Measurements from ENCODE around the gene GNAI2. TPM values are rescaled to one million over a fixed set of nuclear protein-coding genes. Genes with fewer than 3 reads are reported as not detected.
A peak's percentile ranks its signal among the peaks of the same experiment; 100 is the strongest.

The GNAI2 gene
- total RNA-seq, 4 donors from 2014 or later = 123 to 325 (median 173) TPM

DNA sequence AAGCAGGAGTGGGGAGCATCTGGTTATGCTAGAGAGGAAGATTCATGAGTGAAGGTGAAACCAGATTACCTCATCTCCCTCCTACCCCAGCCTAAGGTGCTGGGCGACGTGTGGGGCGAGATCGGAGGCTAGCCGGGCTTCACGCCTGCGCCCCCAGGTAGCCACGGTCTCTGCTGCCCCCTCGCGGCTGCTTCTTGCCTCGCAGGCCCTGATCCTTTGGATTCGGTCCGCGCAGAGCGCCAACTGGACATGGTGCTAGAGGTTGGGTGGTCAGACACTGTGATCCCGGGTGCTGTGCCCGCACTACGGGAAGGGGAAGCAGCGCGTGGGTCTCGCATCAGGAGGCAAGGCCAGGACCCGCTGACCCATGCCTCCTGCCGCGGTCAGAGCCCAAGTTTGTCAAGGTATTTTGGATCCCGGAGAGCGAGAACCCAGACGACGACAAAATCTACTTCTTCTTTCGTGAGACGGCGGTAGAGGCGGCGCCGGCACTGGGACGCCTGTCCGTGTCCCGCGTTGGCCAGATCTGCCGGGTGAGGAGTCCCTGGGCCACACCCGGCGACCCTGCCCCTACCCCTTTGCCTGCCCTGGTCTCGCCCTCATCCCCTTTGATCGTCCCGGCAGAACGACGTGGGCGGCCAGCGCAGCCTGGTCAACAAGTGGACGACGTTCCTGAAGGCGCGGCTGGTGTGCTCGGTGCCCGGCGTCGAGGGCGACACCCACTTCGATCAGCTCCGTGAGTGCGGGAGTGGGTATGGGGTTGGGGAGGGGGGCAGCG, 37.1 kb downstream of the GNAI2 start:
- TF ChIP-seq POLR2A (IDR thresholded peaks at IDR 0.05) = peak in 1 of 2 donors; percentile 47
- TF ChIP-seq, protein P1, sequence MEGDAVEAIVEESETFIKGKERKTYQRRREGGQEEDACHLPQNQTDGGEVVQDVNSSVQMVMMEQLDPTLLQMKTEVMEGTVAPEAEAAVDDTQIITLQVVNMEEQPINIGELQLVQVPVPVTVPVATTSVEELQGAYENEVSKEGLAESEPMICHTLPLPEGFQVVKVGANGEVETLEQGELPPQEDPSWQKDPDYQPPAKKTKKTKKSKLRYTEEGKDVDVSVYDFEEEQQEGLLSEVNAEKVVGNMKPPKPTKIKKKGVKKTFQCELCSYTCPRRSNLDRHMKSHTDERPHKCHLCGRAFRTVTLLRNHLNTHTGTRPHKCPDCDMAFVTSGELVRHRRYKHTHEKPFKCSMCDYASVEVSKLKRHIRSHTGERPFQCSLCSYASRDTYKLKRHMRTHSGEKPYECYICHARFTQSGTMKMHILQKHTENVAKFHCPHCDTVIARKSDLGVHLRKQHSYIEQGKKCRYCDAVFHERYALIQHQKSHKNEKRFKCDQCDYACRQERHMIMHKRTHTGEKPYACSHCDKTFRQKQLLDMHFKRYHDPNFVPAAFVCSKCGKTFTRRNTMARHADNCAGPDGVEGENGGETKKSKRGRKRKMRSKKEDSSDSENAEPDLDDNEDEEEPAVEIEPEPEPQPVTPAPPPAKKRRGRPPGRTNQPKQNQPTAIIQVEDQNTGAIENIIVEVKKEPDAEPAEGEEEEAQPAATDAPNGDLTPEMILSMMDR (IDR thresholded peaks at IDR 0.05) = peak; percentile 96 to 100 (median 98)
- intact Hi-C loops (cut with DNase I; ENCODE audit: low total_unique reads) = loop anchor here (5.0 kb wide), 1 partner anchor 46 kb away; no protein-coding TSS in a partner anchor
- Histone ChIP-seq H3K27ac (peak overlapping the region; percentile 97 to 99), H3K27me3 (no peaks in the 10 kb centered on the region), H3K9me3 (no peaks in the 10 kb centered on the region), H3K4me1 (peaks cover 0 to 24% of the 10 kb centered on the region in 2 donors), H3K4me3 (peak overlapping the region; percentile 2 to 5), H3K36me3 (no peaks in the 10 kb centered on the region)
- DNase-seq = peak; percentile 87 to 90

DNA sequence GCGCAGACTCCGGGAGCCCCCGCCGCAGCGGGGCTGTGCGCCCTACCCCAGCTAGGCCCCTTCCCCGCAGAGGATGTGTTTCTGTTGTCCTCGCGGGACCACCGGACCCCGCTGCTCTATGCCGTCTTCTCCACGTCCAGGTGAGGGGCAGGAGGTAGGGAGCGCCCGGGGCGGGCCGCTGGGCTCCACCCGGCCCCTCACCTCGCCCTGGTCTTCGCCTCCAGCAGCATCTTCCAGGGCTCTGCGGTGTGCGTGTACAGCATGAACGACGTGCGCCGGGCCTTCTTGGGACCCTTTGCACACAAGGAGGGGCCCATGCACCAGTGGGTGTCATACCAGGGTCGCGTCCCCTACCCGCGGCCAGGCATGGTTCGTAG, 37.7 kb downstream of the GNAI2 start:
- TF ChIP-seq, protein P1 (IDR thresholded peaks at IDR 0.05) = no peak
- TF ChIP-seq POLR2A (IDR thresholded peaks at IDR 0.05) = no peak
- Histone ChIP-seq H3K27me3 (no peaks in the 10 kb centered on the region), H3K27ac (no peak overlapping the region), H3K36me3 (no peaks in the 10 kb centered on the region), H3K9me3 (no peaks in the 10 kb centered on the region), H3K4me3 (no peak overlapping the region), H3K4me1 (peaks cover 0 to 21% of the 10 kb centered on the region in 2 donors)
- DNase-seq = peak in 1 of 2 donors; percentile 35
- intact Hi-C loops (cut with DNase I; ENCODE audit: low total_unique reads) = loop anchor here (5.0 kb wide), 1 partner anchor 46 kb away; no protein-coding TSS in a partner anchor

DNA sequence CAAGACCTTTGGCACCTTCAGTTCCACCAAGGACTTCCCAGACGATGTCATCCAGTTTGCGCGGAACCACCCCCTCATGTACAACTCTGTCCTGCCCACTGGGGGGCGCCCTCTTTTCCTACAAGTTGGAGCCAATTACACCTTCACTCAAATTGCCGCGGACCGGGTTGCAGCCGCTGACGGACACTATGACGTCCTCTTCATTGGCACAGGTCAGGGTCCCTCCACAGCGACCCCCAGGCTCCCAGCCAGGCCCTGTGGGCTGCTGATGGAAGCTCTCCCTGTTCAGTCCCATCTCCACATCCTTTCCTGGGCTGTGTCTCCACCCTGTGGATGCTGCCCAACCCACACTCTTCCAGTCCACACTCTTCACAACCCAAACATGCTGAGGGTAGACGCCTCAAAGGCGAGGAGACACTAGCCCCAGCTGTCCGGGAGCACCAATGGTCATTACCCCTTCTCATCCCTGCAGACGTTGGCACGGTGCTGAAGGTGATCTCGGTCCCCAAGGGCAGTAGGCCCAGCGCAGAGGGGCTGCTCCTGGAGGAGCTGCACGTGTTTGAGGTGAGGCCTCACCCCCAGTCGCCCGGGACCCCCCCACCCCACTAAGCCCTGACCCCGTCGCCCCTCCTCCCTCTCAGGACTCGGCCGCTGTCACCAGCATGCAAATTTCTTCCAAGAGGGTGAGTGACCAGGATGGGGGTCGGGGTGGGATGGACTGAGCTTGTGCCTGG, 38.5 kb downstream of the GNAI2 start:
- H3K4me1 ChIP-seq = peaks cover 0 to 21% of the 10 kb centered on the region in 2 donors
- DNase-seq = peak in 1 of 2 donors; percentile 65
- TF ChIP-seq POLR2A (IDR thresholded peaks at IDR 0.05) = no peak
- TF ChIP-seq, protein P1 (IDR thresholded peaks at IDR 0.05) = peak; percentile 35 to 58 (median 54)
- H3K36me3 ChIP-seq = no peaks in the 10 kb centered on the region
- H3K27me3 ChIP-seq = no peaks in the 10 kb centered on the region
- H3K4me3 ChIP-seq = no peak overlapping the region
- no peaks in the 10 kb centered on the region for H3K9me3 ChIP-seq
- intact Hi-C loops (cut with DNase I; ENCODE audit: low total_unique reads) = loop anchor here (5.0 kb wide), 2 partner anchors 47 to 82 kb away; partner anchors contain the start of gene GNAT1
- no peak overlapping the region for H3K27ac ChIP-seq

DNA sequence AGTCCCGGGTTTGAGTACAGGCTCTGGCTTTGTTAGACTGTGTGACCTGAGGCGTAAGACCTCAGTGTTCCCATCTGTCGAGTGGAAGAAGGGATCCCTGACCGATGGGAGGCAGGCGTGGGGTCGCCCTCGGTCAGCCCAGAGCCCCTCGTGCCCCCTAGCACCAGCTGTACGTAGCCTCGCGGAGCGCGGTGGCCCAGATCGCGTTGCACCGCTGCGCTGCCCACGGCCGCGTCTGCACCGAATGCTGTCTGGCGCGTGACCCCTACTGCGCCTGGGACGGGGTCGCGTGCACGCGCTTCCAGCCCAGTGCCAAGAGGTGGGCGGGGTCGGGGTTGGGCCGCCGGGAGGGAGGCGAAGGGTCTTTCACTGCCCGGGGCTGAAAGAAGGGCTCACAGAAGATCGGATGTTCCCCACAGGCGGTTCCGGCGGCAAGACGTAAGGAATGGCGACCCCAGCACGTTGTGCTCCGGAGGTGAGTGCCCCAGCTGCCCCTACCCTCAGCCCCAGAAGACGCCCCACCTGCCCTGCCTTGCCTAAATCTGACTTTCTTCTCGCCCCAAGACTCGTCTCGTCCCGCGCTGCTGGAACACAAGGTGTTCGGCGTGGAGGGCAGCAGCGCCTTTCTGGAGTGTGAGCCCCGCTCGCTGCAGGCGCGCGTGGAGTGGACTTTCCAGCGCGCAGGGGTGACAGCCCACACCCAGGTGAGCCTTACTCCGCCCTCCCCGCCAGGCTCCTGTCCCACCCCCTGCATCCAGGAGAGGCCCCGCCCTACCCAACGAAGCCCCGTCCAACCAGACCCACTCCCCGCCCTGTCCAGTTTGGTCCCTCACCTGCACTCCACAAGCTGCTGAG, 39.4 kb downstream of the GNAI2 start:
- Histone ChIP-seq H3K27me3 (no peaks in the 10 kb centered on the region), H3K9me3 (no peaks in the 10 kb centered on the region), H3K4me1 (peaks cover 0 to 12% of the 10 kb centered on the region in 2 donors), H3K4me3 (no peak overlapping the region), H3K27ac (no peak overlapping the region), H3K36me3 (no peaks in the 10 kb centered on the region)
- DNase-seq = no peak
- TF ChIP-seq, protein P1 (IDR thresholded peaks at IDR 0.05) = no peak
- intact Hi-C loops (cut with DNase I; ENCODE audit: low total_unique reads) = loop anchor here (5.0 kb wide), 1 partner anchor 83 kb away; the partner anchor contains the start of gene GNAT1
